KMS-11 (cell line): ENCODE results near the gene AZIN2.

Experiments used
- H2AFZ ChIP-seq: fragments of 200-600 bp; sonication (generic); 2 replicates; pipeline ENCODE4 v1.6.1; 2016; ENCODE audit warnings: antibody characterized with exemption, mixed run types, low read depth
- H3K27ac ChIP-seq: fragments of 200-600 bp; sonication (generic); 2 replicates; pipeline ENCODE4 v1.6.1; 2016; ENCODE audit warnings: mild to moderate bottlenecking, mixed run types
- H3K27me3 ChIP-seq: fragments of 200-600 bp; sonication (generic); 2 replicates; pipeline ENCODE4 v1.6.1; 2017; ENCODE audit warnings: mild to moderate bottlenecking, low read depth, mixed run types, moderate library complexity; ENCODE audit not compliant: insufficient read depth
- H3K36me3 ChIP-seq: fragments of 200-600 bp; sonication (generic); 2 replicates; pipeline ENCODE4 v1.6.1; 2017; ENCODE audit warnings: mild to moderate bottlenecking, mixed run types; ENCODE audit not compliant: insufficient read depth
- H3K4me1 ChIP-seq: fragments of 200-600 bp; sonication (generic); 2 replicates; pipeline ENCODE4 v1.6.1; 2016; ENCODE audit warnings: mild to moderate bottlenecking, low read depth, mixed run types; ENCODE audit not compliant: poor library complexity, severe bottlenecking
- H3K4me2 ChIP-seq: fragments of 200-600 bp; sonication (generic); 2 replicates; pipeline ENCODE4 v1.7.0; 2016; ENCODE audit warnings: mild to moderate bottlenecking, mixed run types
- H3K4me3 ChIP-seq: fragments of 200-600 bp; sonication (generic); IDR thresholded peaks from 2 replicates; pipeline ENCODE4 v1.6.1; 2017; ENCODE audit warnings: low read depth, low read length, mixed read lengths; ENCODE audit not compliant: insufficient read depth
- H3K79me2 ChIP-seq: fragments of 200-600 bp; sonication (generic); 2 replicates; pipeline ENCODE4 v1.6.1; 2016; ENCODE audit warnings: low read depth, mixed run types; ENCODE audit not compliant: insufficient read depth
- H3K9ac ChIP-seq: fragments of 200-600 bp; sonication (generic); 2 replicates; pipeline ENCODE4 v1.6.1; 2016; ENCODE audit warnings: mild to moderate bottlenecking, mixed run types
- H4K20me1 ChIP-seq: fragments of 200-600 bp; sonication (generic); 2 replicates; pipeline ENCODE4 v1.6.1; 2016; ENCODE audit warnings: mild to moderate bottlenecking, mixed run types; ENCODE audit not compliant: insufficient read depth
- CTCF ChIP-seq: fragments of 200-600 bp; sonication (generic); conservative IDR thresholded peaks from 2 replicates; pipeline ENCODE4 v1.6.1; 2017; ENCODE audit warnings: low read depth, mild to moderate bottlenecking, antibody characterized with exemption, low read length, moderate library complexity, mixed read lengths

The AZIN2 gene

GRCh38 chr1:33110477-33110876 is 29.5 kb downstream of the AZIN2 start:
- no peak for TF ChIP-seq CTCF
- Histone ChIP-seq H3K36me3 (no peaks in the 10 kb centered on the region), H3K4me1 (peaks cover 5% of the 10 kb centered on the region), H3K4me3 (no peak overlapping the region), H3K79me2 (no peaks in the 10 kb centered on the region), H3K27me3 (no peaks in the 10 kb centered on the region), H3K4me2 (no peak overlapping the region), H4K20me1 (no peaks in the 10 kb centered on the region), H3K9ac (no peak overlapping the region), H3K27ac (no peak overlapping the region), H2AFZ (no peak overlapping the region)

GRCh38 chr1:33111965-33112364 is 31.0 kb downstream of the AZIN2 start:
- Histone ChIP-seq H2AFZ (no peak overlapping the region), H3K27me3 (no peaks in the 10 kb centered on the region), H3K27ac (no peak overlapping the region), H4K20me1 (no peaks in the 10 kb centered on the region), H3K4me1 (peaks cover 5% of the 10 kb centered on the region), H3K4me2 (no peak overlapping the region), H3K36me3 (no peaks in the 10 kb centered on the region), H3K9ac (no peak overlapping the region), H3K4me3 (no peak overlapping the region), H3K79me2 (no peaks in the 10 kb centered on the region)
- 0 out of 2 replicates have a peak, but pooled peaks have one; percentile 23 for TF ChIP-seq CTCF

GRCh38 chr1:33117440-33118085 is 36.6 kb downstream of the AZIN2 start:
- Histone ChIP-seq H3K4me1 (no peaks in the 10 kb centered on the region), H3K9ac (no peak overlapping the region), H3K27ac (no peak overlapping the region), H3K4me3 (no peak overlapping the region), H2AFZ (no peak overlapping the region), H3K27me3 (no peaks in the 10 kb centered on the region), H3K4me2 (no peak overlapping the region), H3K79me2 (no peaks in the 10 kb centered on the region), H4K20me1 (no peaks in the 10 kb centered on the region), H3K36me3 (no peaks in the 10 kb centered on the region)
- no peak for TF ChIP-seq CTCF

GRCh38 chr1:33118274-33118673 is 37.3 kb downstream of the AZIN2 start:
- no peaks in the 10 kb centered on the region for H4K20me1 ChIP-seq
- TF ChIP-seq CTCF, result no peak
- no peak overlapping the region for H2AFZ ChIP-seq
- H3K4me1 ChIP-seq, result no peaks in the 10 kb centered on the region
- no peak overlapping the region for H3K4me3 ChIP-seq
- no peaks in the 10 kb centered on the region for H3K79me2 ChIP-seq
- H3K27ac ChIP-seq, result no peak overlapping the region
- no peaks in the 10 kb centered on the region for H3K36me3 ChIP-seq
- H3K27me3 ChIP-seq, result no peaks in the 10 kb centered on the region
- H3K4me2 ChIP-seq, result no peak overlapping the region
- H3K9ac ChIP-seq, result no peak overlapping the region
